DLD1 (cell line): ENCODE measurements around the gene CELA2A.
"Not testable (repeated sequence)": the region's sequence is repeated elsewhere in the genome, so short reads cannot be mapped to it uniquely, and the experiment has no call there.

ENCODE experiments used
- in situ Hi-C: cut with HindIII; loops from 2 replicates; pipeline ENCODE4 v1.10.0; 2017; ENCODE audit warnings: low sequenced_read_pairs

Gene CELA2A

GRCh38 chr1:15424146-15424667 lies 32.3 kb upstream of the CELA2A start:
- in situ Hi-C loops = no loop called here

GRCh38 chr1:15424981-15425380 lies 31.6 kb upstream of the CELA2A start:
- in situ Hi-C loops = no loop called here

GRCh38 chr1:15425521-15425920 lies 31.0 kb upstream of the CELA2A start:
- in situ Hi-C loops = no loop called here

GRCh38 chr1:15425958-15426357 lies 30.6 kb upstream of the CELA2A start:
- in situ Hi-C loops = no loop called here

GRCh38 chr1:15426492-15427279 lies 29.8 kb upstream of the CELA2A start:
- in situ Hi-C loops = no loop called here

GRCh38 chr1:15427280-15427666 lies 29.3 kb upstream of the CELA2A start:
- in situ Hi-C loops = no loop called here

GRCh38 chr1:15428252-15428651 lies 28.3 kb upstream of the CELA2A start:
- in situ Hi-C loops = not testable (repeated sequence)

- in situ Hi-C loops = no loop called here
Measured at GRCh38 chr1:15428815-15429435, 27.6 kb upstream of the CELA2A start.

- in situ Hi-C loops = no loop called here
Measured at GRCh38 chr1:15429701-15430149, 26.8 kb upstream of the CELA2A start.

- in situ Hi-C loops = no loop called here
Measured at GRCh38 chr1:15430787-15431570, 25.6 kb upstream of the CELA2A start.

- in situ Hi-C loops = no loop called here
Measured at GRCh38 chr1:15431571-15431948, 25.0 kb upstream of the CELA2A start.

- in situ Hi-C loops = no loop called here
Measured at GRCh38 chr1:15432324-15432723, 24.2 kb upstream of the CELA2A start.

- in situ Hi-C loops = no loop called here
Measured at GRCh38 chr1:15433471-15433870, 23.1 kb upstream of the CELA2A start.

GRCh38 chr1:15434739-15435138 lies 21.8 kb upstream of the CELA2A start:
- in situ Hi-C loops = not testable (repeated sequence)

GRCh38 chr1:15435239-15436077 lies 21.1 kb upstream of the CELA2A start:
- in situ Hi-C loops = no loop called here

GRCh38 chr1:15436881-15437442 lies 19.6 kb upstream of the CELA2A start:
- in situ Hi-C loops = no loop called here

- in situ Hi-C loops = no loop called here
Measured at GRCh38 chr1:15439325-15439724, 17.2 kb upstream of the CELA2A start.

GRCh38 chr1:15440357-15440756 lies 16.2 kb upstream of the CELA2A start:
- in situ Hi-C loops = loop anchor here (10.0 kb wide), 1 partner anchor 116 kb away; no protein-coding TSS in a partner anchor

- in situ Hi-C loops = loop anchor here (10.0 kb wide), 1 partner anchor 116 kb away; no protein-coding TSS in a partner anchor
Measured at GRCh38 chr1:15441247-15441646, 15.3 kb upstream of the CELA2A start.

GRCh38 chr1:15442119-15442518 lies 14.4 kb upstream of the CELA2A start:
- in situ Hi-C loops = loop anchor here (10.0 kb wide), 1 partner anchor 117 kb away; no protein-coding TSS in a partner anchor
